HEK293 (cell line): ENCODE data around the gene CACNA2D3.

Experiments used
- CTCF ChIA-PET: fragments of 350-600 bp; formaldehyde crosslinking; extraction: SDS; loops from one replicate; lab custom pipeline; 2021; ENCODE audit warnings: antibody characterized with exemption; lab: Yijun Ruan, JAX
- POLR2A ChIA-PET: fragments of 300-600 bp; formaldehyde crosslinking; extraction: SDS; loops from one replicate; lab custom pipeline; 2020; ENCODE audit warnings: antibody characterized with exemption, inconsistent platforms; lab: Yijun Ruan, JAX
- H3K27ac ChIP-seq: fragments of 200-500 bp; sonication (Bioruptor generic); 2 replicates; pipeline ENCODE4 v1.5.1; 2014; ENCODE audit warnings: low read depth, low read length, control low read depth, inconsistent platforms; ENCODE audit errors: extremely low read depth
- H3K36me3 ChIP-seq, 2 experiments: fragments of 200-500 bp in 1 of 2; sonication (Bioruptor generic) in 1 of 2; 1 replicate in 1 of 2; 2 replicates in 1 of 2; pipeline ENCODE4 v1.5.1; 2014 to 2017; ENCODE audit warnings: inconsistent platforms in 2 of 2, low read length in 2 of 2; ENCODE audit not compliant: control insufficient read depth in 2 of 2, insufficient read depth in 1 of 2
- H3K4me1 ChIP-seq: fragments of 200-500 bp; sonication (Bioruptor generic); 2 replicates; pipeline ENCODE4 v1.5.1; 2014; ENCODE audit warnings: mild to moderate bottlenecking, low read length, inconsistent platforms; ENCODE audit not compliant: control insufficient read depth, insufficient read depth
- H3K4me3 ChIP-seq: 2 replicates; pipeline ENCODE4 v1.5.1; 2011; ENCODE audit warnings: low read depth, mild to moderate bottlenecking, control low read depth, low read length, moderate library complexity
- H3K9me3 ChIP-seq: fragments of 200-500 bp; sonication (Bioruptor generic); 2 replicates; pipeline ENCODE4 v1.5.1; 2014; ENCODE audit warnings: low read depth, low read length, inconsistent platforms; ENCODE audit not compliant: control insufficient read depth, insufficient read depth
- EGR2 ChIP-seq: fragments of 450-650 bp; formaldehyde crosslinking; IDR thresholded peaks from 2 replicates; pipeline ENCODE4 v1.5.1; 2016; ENCODE audit warnings: low read depth, missing biosample characterization, missing genetic modification characterization
- GFI1B ChIP-seq: fragments of 450-650 bp; formaldehyde crosslinking; IDR thresholded peaks from 2 replicates; pipeline ENCODE4 v1.5.1; 2016; ENCODE audit warnings: missing biosample characterization, missing genetic modification characterization
- GLIS1 ChIP-seq: fragments of 450-650 bp; formaldehyde crosslinking; IDR thresholded peaks from 2 replicates; pipeline ENCODE4 v1.5.1; 2016; ENCODE audit warnings: missing biosample characterization, missing genetic modification characterization
- KLF10 ChIP-seq: fragments of 450-650 bp; IDR thresholded peaks from 2 replicates; pipeline ENCODE4 v1.5.1; 2018; ENCODE audit warnings: missing biosample characterization, mild to moderate bottlenecking, missing genetic modification characterization
- OSR2 ChIP-seq: fragments of 450-650 bp; formaldehyde crosslinking; IDR thresholded peaks from 2 replicates; pipeline ENCODE4 v1.5.1; 2016; ENCODE audit warnings: missing biosample characterization, missing genetic modification characterization
- SP7 ChIP-seq: fragments of 450-650 bp; formaldehyde crosslinking; IDR thresholded peaks from 2 replicates; pipeline ENCODE4 v1.5.1; 2016; ENCODE audit warnings: missing biosample characterization, missing genetic modification characterization
- TRIM28 ChIP-seq: IDR thresholded peaks from 2 replicates; pipeline ENCODE4 v1.6.1; 2011; ENCODE audit warnings: low read length, control low read depth, borderline replicate concordance
- YY1 ChIP-seq: fragments of 450-650 bp; formaldehyde crosslinking; IDR thresholded peaks from 2 replicates; pipeline ENCODE4 v1.5.1; 2018; ENCODE audit warnings: missing biosample characterization, missing genetic modification characterization
- ZNF157 ChIP-seq: fragments of 450-650 bp; formaldehyde crosslinking; IDR thresholded peaks from 2 replicates; pipeline ENCODE4 v1.5.1; 2016; ENCODE audit warnings: missing biosample characterization, missing genetic modification characterization
- ZNF174 ChIP-seq: fragments of 450-650 bp; formaldehyde crosslinking; IDR thresholded peaks from 2 replicates; pipeline ENCODE4 v1.5.0; 2017; ENCODE audit warnings: missing biosample characterization, mild to moderate bottlenecking, missing genetic modification characterization
- ZNF214 ChIP-seq: fragments of 450-650 bp; formaldehyde crosslinking; IDR thresholded peaks from 2 replicates; pipeline ENCODE4 v1.5.1; 2017; ENCODE audit warnings: missing biosample characterization, mild to moderate bottlenecking, missing genetic modification characterization, borderline replicate concordance
- ZNF239 ChIP-seq: fragments of 450-650 bp; formaldehyde crosslinking; IDR thresholded peaks from 2 replicates; pipeline ENCODE4 v1.5.1; 2016; ENCODE audit warnings: missing biosample characterization, missing genetic modification characterization
- ZNF561 ChIP-seq: fragments of 450-650 bp; IDR thresholded peaks from 2 replicates; pipeline ENCODE4 v1.5.1; 2018; ENCODE audit warnings: missing biosample characterization, missing genetic modification characterization, borderline replicate concordance
- ZNF596 ChIP-seq: fragments of 450-650 bp; IDR thresholded peaks from 2 replicates; pipeline ENCODE4 v1.5.0; 2018; ENCODE audit warnings: missing biosample characterization, mild to moderate bottlenecking, missing genetic modification characterization, moderate library complexity
- ZNF660 ChIP-seq: fragments of 450-650 bp; IDR thresholded peaks from 2 replicates; pipeline ENCODE4 v1.5.1; 2018; ENCODE audit warnings: missing biosample characterization, mild to moderate bottlenecking, missing genetic modification characterization
- TF ChIP-seq, protein P1 (sequence below): fragments of 450-650 bp; formaldehyde crosslinking; IDR thresholded peaks from 2 replicates; pipeline ENCODE4 v1.5.1; 2016; ENCODE audit warnings: missing biosample characterization, missing genetic modification characterization
- TF ChIP-seq, protein P2 (sequence below): sonication (generic); formaldehyde crosslinking; IDR thresholded peaks from 2 replicates; pipeline ENCODE4 v1.8.1; 2022; ENCODE audit warnings: mild to moderate bottlenecking, moderate library complexity, missing genetic modification reagents
- TF ChIP-seq, protein P3 (sequence below): fragments of 450-650 bp; formaldehyde crosslinking; IDR thresholded peaks from 2 replicates; pipeline ENCODE4 v1.5.1; 2016; ENCODE audit warnings: missing biosample characterization, missing genetic modification characterization
- TF ChIP-seq, protein P4 (sequence below): fragments of 450-650 bp; formaldehyde crosslinking; IDR thresholded peaks from 2 replicates; pipeline ENCODE4 v1.5.1; 2016; ENCODE audit warnings: missing biosample characterization, missing genetic modification characterization
- TF ChIP-seq, protein P5 (sequence below): fragments of 450-650 bp; formaldehyde crosslinking; IDR thresholded peaks from 2 replicates; pipeline ENCODE4 v1.5.1; 2017; ENCODE audit warnings: missing biosample characterization, missing genetic modification characterization

Gene CACNA2D3

DNA sequence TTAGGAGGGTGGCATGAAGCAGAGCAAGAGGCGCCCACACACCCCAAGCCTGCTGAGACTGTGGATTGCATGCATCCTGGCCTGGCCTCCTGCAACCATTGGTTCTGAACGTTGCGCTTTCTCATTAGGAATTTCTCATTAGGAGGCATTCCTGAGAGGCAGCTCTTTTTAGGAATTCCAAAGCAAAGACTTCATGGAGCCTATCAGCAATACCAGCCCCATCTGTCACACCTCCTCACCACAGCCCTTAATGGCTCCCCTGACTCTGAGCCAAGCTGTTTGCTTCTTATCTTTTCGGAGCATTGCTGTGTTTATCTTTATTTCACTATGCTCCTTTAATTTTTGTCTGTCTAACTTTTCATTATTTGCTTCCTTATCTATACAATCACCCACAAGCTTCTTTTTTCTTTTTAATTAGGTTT is 226.9 kb downstream of the CACNA2D3 start (continued):
- TF ChIP-seq, protein P1, sequence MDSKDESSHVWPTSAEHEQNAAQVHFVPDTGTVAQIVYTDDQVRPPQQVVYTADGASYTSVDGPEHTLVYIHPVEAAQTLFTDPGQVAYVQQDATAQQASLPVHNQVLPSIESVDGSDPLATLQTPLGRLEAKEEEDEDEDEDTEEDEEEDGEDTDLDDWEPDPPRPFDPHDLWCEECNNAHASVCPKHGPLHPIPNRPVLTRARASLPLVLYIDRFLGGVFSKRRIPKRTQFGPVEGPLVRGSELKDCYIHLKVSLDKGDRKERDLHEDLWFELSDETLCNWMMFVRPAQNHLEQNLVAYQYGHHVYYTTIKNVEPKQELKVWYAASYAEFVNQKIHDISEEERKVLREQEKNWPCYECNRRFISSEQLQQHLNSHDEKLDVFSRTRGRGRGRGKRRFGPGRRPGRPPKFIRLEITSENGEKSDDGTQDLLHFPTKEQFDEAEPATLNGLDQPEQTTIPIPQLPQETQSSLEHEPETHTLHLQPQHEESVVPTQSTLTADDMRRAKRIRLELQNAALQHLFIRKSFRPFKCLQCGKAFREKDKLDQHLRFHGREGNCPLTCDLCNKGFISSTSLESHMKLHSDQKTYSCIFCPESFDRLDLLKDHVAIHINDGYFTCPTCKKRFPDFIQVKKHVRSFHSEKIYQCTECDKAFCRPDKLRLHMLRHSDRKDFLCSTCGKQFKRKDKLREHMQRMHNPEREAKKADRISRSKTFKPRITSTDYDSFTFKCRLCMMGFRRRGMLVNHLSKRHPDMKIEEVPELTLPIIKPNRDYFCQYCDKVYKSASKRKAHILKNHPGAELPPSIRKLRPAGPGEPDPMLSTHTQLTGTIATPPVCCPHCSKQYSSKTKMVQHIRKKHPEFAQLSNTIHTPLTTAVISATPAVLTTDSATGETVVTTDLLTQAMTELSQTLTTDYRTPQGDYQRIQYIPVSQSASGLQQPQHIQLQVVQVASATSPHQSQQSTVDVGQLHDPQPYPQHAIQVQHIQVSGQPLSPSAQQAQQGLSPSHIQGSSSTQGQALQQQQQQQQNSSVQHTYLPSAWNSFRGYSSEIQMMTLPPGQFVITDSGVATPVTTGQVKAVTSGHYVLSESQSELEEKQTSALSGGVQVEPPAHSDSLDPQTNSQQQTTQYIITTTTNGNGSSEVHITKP (tag by site-specific recombination), result peak; percentile 33; the same call in 1 of the 2 replicates
- no peak for TF ChIP-seq YY1
- TF ChIP-seq, protein P2, sequence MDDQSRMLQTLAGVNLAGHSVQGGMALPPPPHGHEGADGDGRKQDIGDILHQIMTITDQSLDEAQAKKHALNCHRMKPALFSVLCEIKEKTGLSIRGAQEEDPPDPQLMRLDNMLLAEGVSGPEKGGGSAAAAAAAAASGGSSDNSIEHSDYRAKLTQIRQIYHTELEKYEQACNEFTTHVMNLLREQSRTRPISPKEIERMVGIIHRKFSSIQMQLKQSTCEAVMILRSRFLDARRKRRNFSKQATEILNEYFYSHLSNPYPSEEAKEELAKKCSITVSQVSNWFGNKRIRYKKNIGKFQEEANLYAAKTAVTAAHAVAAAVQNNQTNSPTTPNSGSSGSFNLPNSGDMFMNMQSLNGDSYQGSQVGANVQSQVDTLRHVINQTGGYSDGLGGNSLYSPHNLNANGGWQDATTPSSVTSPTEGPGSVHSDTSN (CRISPR knock-in tag), result no peak
- TF ChIP-seq, protein P3, sequence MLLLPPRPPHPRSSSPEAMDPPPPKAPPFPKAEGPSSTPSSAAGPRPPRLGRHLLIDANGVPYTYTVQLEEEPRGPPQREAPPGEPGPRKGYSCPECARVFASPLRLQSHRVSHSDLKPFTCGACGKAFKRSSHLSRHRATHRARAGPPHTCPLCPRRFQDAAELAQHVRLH (tag by site-specific recombination), result 0 out of 2 replicates have a peak, but pooled peaks have one; percentile 37

DNA sequence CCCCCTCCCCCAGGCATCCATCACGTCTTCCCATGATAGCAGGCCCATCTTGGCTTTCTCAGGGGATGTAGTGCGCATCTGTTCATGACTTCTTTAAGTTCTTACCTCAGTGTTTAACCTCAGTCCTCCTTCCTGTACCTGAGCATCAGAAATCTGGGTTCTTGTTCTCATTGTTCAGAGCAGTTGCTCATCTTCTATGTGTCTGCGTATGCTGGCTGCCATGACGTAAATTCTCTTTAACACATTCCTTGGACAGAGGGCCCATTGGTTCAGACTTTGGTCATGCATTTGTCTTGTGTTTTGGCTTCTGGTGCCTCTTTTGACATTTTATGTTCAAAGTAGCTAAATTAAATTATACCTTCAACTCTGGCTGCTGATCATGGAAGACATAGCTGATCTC is 227.3 kb downstream of the CACNA2D3 start:
- Histone ChIP-seq H3K4me1 (peaks cover 17% of the 10 kb centered on the region), H3K9me3 (no peaks in the 10 kb centered on the region), H3K27ac (no peak overlapping the region), H3K36me3 (no peaks in the 10 kb centered on the region), H3K4me3 (no peak overlapping the region)
- ChIA-PET POLR2A (interaction anchor here (0.5 kb wide), 1 partner anchor 228 kb away, joined by 3 read pairs; no protein-coding TSS in a partner anchor), CTCF (interaction anchor here (0.6 kb wide), 1 partner anchor 84 kb away, joined by 3 read pairs; no protein-coding TSS in a partner anchor)
- no peak for TF ChIP-seq ZNF174 (tag by site-specific recombination)
- 0 out of 2 replicates have a peak, but pooled peaks have one; percentile 2 for TF ChIP-seq SP7 (tag by site-specific recombination)

DNA sequence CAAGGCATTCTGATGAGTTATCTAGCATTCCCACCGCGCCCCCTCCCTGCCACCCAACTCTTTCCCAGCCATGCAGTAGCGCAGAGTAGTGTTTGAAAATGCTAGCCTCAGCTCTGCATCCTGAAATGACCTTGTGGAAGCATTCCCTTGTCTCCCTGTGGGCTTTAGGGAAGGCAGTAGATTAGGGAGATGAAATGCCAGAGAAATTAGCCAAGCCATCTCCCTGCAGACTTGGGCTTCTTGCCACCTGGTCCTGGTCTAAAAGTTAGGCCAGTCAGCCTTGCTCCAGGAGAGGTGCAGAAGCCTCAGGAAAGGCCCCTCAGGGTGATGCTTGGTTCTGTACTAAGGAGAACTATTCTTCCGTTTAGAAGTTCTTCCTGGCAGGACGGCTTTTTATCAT is 231.2 kb downstream of the CACNA2D3 start:
- H3K36me3 ChIP-seq, result no peaks in the 10 kb centered on the region
- ChIA-PET POLR2A (no interaction called here), CTCF (interaction anchor here (0.7 kb wide), 2 partner anchors 23 to 91 kb away, joined by 3 read pairs; no protein-coding TSS in a partner anchor)
- peaks cover 19% of the 10 kb centered on the region for H3K4me1 ChIP-seq
- H3K27ac ChIP-seq, result peak overlapping the region; percentile 68
- H3K4me3 ChIP-seq, result no peak overlapping the region
- TF ChIP-seq KLF10 (tag by site-specific recombination) (no peak), GLIS1 (tag by site-specific recombination) (0 out of 2 replicates have a peak, but pooled peaks have one; percentile 44), ZNF157 (tag by site-specific recombination) (no peak)
- H3K9me3 ChIP-seq, result no peaks in the 10 kb centered on the region

DNA sequence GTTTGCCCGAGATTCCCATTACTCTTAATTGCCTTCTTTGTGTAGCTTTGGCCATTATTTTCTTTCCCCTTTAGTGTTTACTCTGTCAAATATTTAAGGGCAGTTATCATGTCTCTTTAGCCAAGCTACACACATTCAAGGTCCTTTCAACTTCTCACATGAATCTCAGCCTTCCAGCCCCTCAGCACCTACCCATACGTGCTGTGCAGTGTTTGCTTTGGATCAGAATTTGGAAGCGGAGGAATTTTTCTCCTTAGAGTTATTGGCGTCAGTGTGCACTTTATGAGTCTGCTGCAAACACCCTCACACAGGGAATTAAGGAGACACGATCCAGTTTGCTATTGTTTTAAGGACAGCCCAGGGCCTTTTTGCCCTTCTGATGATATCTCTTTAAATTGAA is 231.6 kb downstream of the CACNA2D3 start:
- no peaks in the 10 kb centered on the region for H3K36me3 ChIP-seq
- CTCF ChIA-PET, result no interaction called here
- H3K4me3 ChIP-seq, result no peak overlapping the region
- peak overlapping the region; percentile 68 for H3K27ac ChIP-seq
- H3K4me1 ChIP-seq, result peaks cover 19% of the 10 kb centered on the region
- POLR2A ChIA-PET, result no interaction called here
- H3K9me3 ChIP-seq, result no peaks in the 10 kb centered on the region
- TF ChIP-seq GFI1B (tag by site-specific recombination) (peak; percentile 29; the same call in 1 of the 2 replicates), ZNF596 (tag by site-specific recombination) (0 out of 2 replicates have a peak, but pooled peaks have one; percentile 11), ZNF239 (tag by site-specific recombination) (no peak), TRIM28 (peak; percentile 72; the same call in 1 of the 2 replicates), ZNF561 (peak; percentile 43; the same call in 1 of the 2 replicates), ZNF214 (tag by site-specific recombination) (no peak), OSR2 (tag by site-specific recombination) (0 out of 2 replicates have a peak, but pooled peaks have one; percentile 15), EGR2 (tag by site-specific recombination) (no peak), ZNF660 (tag by site-specific recombination) (no peak)
- TF ChIP-seq, protein P3 (tag by site-specific recombination), result peak; percentile 93
- TF ChIP-seq, protein P4, sequence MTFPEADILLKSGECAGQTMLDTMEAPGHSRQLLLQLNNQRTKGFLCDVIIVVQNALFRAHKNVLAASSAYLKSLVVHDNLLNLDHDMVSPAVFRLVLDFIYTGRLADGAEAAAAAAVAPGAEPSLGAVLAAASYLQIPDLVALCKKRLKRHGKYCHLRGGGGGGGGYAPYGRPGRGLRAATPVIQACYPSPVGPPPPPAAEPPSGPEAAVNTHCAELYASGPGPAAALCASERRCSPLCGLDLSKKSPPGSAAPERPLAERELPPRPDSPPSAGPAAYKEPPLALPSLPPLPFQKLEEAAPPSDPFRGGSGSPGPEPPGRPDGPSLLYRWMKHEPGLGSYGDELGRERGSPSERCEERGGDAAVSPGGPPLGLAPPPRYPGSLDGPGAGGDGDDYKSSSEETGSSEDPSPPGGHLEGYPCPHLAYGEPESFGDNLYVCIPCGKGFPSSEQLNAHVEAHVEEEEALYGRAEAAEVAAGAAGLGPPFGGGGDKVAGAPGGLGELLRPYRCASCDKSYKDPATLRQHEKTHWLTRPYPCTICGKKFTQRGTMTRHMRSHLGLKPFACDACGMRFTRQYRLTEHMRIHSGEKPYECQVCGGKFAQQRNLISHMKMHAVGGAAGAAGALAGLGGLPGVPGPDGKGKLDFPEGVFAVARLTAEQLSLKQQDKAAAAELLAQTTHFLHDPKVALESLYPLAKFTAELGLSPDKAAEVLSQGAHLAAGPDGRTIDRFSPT (tag by site-specific recombination), result 0 out of 2 replicates have a peak, but pooled peaks have one; percentile 19
- TF ChIP-seq, protein P5, sequence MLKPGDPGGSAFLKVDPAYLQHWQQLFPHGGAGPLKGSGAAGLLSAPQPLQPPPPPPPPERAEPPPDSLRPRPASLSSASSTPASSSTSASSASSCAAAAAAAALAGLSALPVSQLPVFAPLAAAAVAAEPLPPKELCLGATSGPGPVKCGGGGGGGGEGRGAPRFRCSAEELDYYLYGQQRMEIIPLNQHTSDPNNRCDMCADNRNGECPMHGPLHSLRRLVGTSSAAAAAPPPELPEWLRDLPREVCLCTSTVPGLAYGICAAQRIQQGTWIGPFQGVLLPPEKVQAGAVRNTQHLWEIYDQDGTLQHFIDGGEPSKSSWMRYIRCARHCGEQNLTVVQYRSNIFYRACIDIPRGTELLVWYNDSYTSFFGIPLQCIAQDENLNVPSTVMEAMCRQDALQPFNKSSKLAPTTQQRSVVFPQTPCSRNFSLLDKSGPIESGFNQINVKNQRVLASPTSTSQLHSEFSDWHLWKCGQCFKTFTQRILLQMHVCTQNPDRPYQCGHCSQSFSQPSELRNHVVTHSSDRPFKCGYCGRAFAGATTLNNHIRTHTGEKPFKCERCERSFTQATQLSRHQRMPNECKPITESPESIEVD (tag by site-specific recombination), result peak; percentile 93
